Trophoblast cell (in vitro differentiated cells and primary cell): ENCODE data around the gene MED13L.
A peak's percentile ranks its signal among the peaks of the same experiment; 100 is the strongest.
"Not testable (repeated sequence)": the region's sequence is repeated elsewhere in the genome, so short reads cannot be mapped to it uniquely, and the experiment has no call there.

Source experiments
- DNase-seq, 2 donors: peaks; one replicate each; pipeline ENCODE4 v3.0.0-alpha.2; 2016
- H2AFZ ChIP-seq: 2 replicates; pipeline ENCODE4 v1.6.1; 2013; ENCODE audit warnings: low read length, moderate library complexity, mild to moderate bottlenecking; ENCODE audit not compliant: insufficient read depth, poor library complexity
- H2AK5ac ChIP-seq: 2 replicates; pipeline ENCODE4 v1.6.1; 2013; ENCODE audit warnings: mild to moderate bottlenecking, low read length
- H2BK120ac ChIP-seq: 2 replicates; pipeline ENCODE4 v1.6.1; 2013; ENCODE audit warnings: low read length, mild to moderate bottlenecking, moderate library complexity; ENCODE audit not compliant: insufficient read depth, poor library complexity
- H2BK12ac ChIP-seq: 2 replicates; pipeline ENCODE4 v1.6.1; 2013; ENCODE audit warnings: mild to moderate bottlenecking, low read length, moderate library complexity
- H2BK5ac ChIP-seq: 2 replicates; pipeline ENCODE4 v1.6.1; 2013; ENCODE audit warnings: low read length, low read depth, moderate library complexity, mild to moderate bottlenecking; ENCODE audit not compliant: poor library complexity
- H3K14ac ChIP-seq: 2 replicates; pipeline ENCODE4 v1.6.1; 2013; ENCODE audit warnings: mild to moderate bottlenecking, low read length
- H3K18ac ChIP-seq: 2 replicates; pipeline ENCODE4 v1.6.1; 2013; ENCODE audit warnings: mild to moderate bottlenecking, low read length
- H3K23ac ChIP-seq: 2 replicates; pipeline ENCODE4 v1.6.1; 2013; ENCODE audit warnings: low read length
- H3K27ac ChIP-seq: 2 replicates; pipeline ENCODE4 v1.5.1; 2013; ENCODE audit warnings: low read depth, mild to moderate bottlenecking, inconsistent platforms, low read length, moderate library complexity
- H3K27me3 ChIP-seq: 2 replicates; pipeline ENCODE4 v1.6.1; 2013; ENCODE audit warnings: inconsistent platforms, mild to moderate bottlenecking, low read length, moderate library complexity; ENCODE audit not compliant: insufficient read depth
- H3K36me3 ChIP-seq, 2 experiments: 1 replicate in 1 of 2; 2 replicates in 1 of 2; pipeline ENCODE4 v1.6.1; 2013; ENCODE audit warnings: low read length in 2 of 2, mild to moderate bottlenecking in 2 of 2, moderate library complexity in 1 of 2; ENCODE audit not compliant: insufficient read depth in 2 of 2, control insufficient read depth in 1 of 2
- H3K4ac ChIP-seq: 2 replicates; pipeline ENCODE4 v1.6.1; 2013; ENCODE audit warnings: low read depth, mild to moderate bottlenecking, low read length, moderate library complexity
- H3K4me1 ChIP-seq, 2 experiments: 1 replicate in 1 of 2; 2 replicates in 1 of 2; pipeline ENCODE4 v1.6.1; 2013; ENCODE audit warnings: low read length in 2 of 2, mild to moderate bottlenecking in 2 of 2, moderate library complexity in 1 of 2; ENCODE audit not compliant: insufficient read depth in 2 of 2, control insufficient read depth in 1 of 2
- H3K4me2 ChIP-seq: 2 replicates; pipeline ENCODE4 v1.6.1; 2013; ENCODE audit warnings: inconsistent platforms, mild to moderate bottlenecking, low read length, moderate library complexity
- H3K4me3 ChIP-seq: 2 replicates; pipeline ENCODE4 v1.5.1; 2013; ENCODE audit warnings: mild to moderate bottlenecking, low read depth, low read length, inconsistent platforms
- H3K79me1 ChIP-seq: one replicate; pipeline ENCODE4 v1.6.1; 2013; ENCODE audit warnings: low read length
- H3K79me2 ChIP-seq: 2 replicates; pipeline ENCODE4 v1.6.1; 2013; ENCODE audit warnings: low read length, mild to moderate bottlenecking; ENCODE audit not compliant: control insufficient read depth, insufficient read depth, poor library complexity
- H3K9ac ChIP-seq: 2 replicates; pipeline ENCODE4 v1.6.1; 2013; ENCODE audit warnings: mild to moderate bottlenecking, low read length
- H3K9me3 ChIP-seq: 2 replicates; pipeline ENCODE4 v1.6.1; 2013; ENCODE audit warnings: low read depth, mild to moderate bottlenecking, control low read depth, inconsistent platforms, low read length; ENCODE audit not compliant: insufficient read depth
- H4K12ac ChIP-seq: 2 replicates; pipeline ENCODE4 v1.6.1; 2013; ENCODE audit warnings: low read depth, mild to moderate bottlenecking, low read length, moderate library complexity
- H4K8ac ChIP-seq: 2 replicates; pipeline ENCODE4 v1.6.1; 2013; ENCODE audit warnings: low read depth, mild to moderate bottlenecking, low read length, moderate library complexity
- H4K91ac ChIP-seq: one replicate; pipeline ENCODE4 v1.6.1; 2013; ENCODE audit warnings: low read depth, mild to moderate bottlenecking, low read length, moderate library complexity
- WGBS: extraction: QIAGEN DNeasy Blood & Tissue Kit; methylation state at CpG from one replicate; pipeline ENCODE4 v1.1.7; 2013; ENCODE audit warnings: missing lambda C conversion rate; ENCODE audit not compliant: insufficient read length, insufficient coverage; ENCODE audit errors: extremely low coverage; 5-methylcytosine and 5-hydroxymethylcytosine counted together

Gene MED13L

DNA sequence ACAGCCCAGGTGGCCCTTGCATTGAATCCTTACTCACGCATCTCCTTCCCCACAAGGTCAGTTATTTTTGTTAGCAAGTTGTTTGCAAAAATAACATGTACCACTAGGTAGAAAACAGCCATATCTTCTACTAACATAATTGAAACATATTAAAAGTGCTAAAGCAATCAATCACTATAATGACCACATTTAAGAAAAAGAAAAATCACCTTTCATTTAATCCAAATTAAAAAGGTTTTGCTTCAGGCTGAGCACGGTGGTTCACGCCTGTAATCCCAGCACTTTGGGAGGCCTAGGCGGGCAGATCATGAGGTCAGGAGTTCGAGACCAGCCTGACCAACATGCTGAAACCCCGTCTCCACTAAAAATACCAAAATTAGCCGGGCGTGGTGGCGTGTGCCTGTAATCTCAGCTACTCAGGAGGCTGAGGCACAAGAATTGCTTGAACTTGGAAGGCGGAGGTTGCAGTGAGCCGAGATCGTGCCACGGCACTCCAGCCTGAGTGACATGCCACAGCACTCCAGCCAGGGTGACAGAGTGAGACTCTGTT is 38.8 kb downstream of the MED13L start:
- H3K18ac ChIP-seq, H3K23ac ChIP-seq, H3K4me3 ChIP-seq, H3K9ac ChIP-seq, H3K14ac ChIP-seq, H3K27me3 ChIP-seq, H2BK120ac ChIP-seq, H3K4me2 ChIP-seq, H4K8ac ChIP-seq, H2AFZ ChIP-seq, H3K79me1 ChIP-seq, H4K91ac ChIP-seq, H2AK5ac ChIP-seq, H3K79me2 ChIP-seq, H3K36me3 ChIP-seq, H3K9me3 ChIP-seq, H2BK5ac ChIP-seq, DNase-seq, H3K27ac ChIP-seq, H3K4me1 ChIP-seq, H4K12ac ChIP-seq, H2BK12ac ChIP-seq: not testable (repeated sequence)
- WGBS = no CpG with 5 or more reads among the region's 13 CpGs
- H3K4ac ChIP-seq = peak overlapping the region; percentile 79

DNA sequence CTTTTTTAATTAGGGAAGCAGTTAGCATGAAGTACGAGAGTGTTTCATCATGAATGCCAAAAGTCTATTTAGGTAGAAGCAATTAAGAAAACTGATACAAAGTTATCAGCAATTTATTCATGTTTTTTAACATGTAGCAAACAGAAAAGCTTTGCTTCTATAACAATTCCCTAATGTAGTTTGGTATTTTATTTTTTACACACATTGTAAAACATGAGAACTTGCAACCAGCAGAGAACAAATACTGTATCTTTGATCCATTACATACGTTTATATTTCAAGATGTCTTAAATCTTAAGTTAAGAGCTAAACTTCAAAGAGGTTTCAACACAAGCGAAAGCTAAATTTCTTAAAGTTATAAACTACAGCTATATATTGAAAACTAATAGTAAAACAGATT is 39.3 kb downstream of the MED13L start:
- Histone ChIP-seq H3K4me3 (no peak overlapping the region), H3K36me3 (peaks cover 0 to 2% of the 10 kb centered on the region in 2 experiments), H3K27me3 (no peaks in the 10 kb centered on the region), H2AK5ac (no peak overlapping the region), H3K23ac (no peak overlapping the region), H4K12ac (no peak overlapping the region), H4K91ac (no peak overlapping the region), H3K79me1 (no peaks in the 10 kb centered on the region), H2AFZ (no peak overlapping the region), H2BK5ac (no peak overlapping the region), H3K4me1 (no peaks in the 10 kb centered on the region), H3K9ac (no peak overlapping the region), H3K79me2 (peaks cover 6% of the 10 kb centered on the region), H3K18ac (no peak overlapping the region), H4K8ac (no peak overlapping the region), H3K4me2 (no peak overlapping the region), H3K14ac (no peak overlapping the region), H3K9me3 (no peaks in the 10 kb centered on the region), H2BK120ac (no peak overlapping the region), H3K4ac (peak overlapping the region; percentile 79), H3K27ac (no peak overlapping the region), H2BK12ac (no peak overlapping the region)
- WGBS = no CpG with 5 or more reads among the region's 3 CpGs
- no peak for DNase-seq

GRCh38 chr12:116236976-116237375 is 40.5 kb downstream of the MED13L start:
- no peak overlapping the region for H2BK120ac ChIP-seq
- no CpG with 5 or more reads among the region's 3 CpGs for WGBS
- H3K14ac ChIP-seq = no peak overlapping the region
- no peak overlapping the region for H3K4me3 ChIP-seq
- H2AK5ac ChIP-seq = no peak overlapping the region
- no peak overlapping the region for H3K23ac ChIP-seq
- H3K9ac ChIP-seq = no peak overlapping the region
- no peak overlapping the region for H3K4me2 ChIP-seq
- DNase-seq = no peak
- H3K18ac ChIP-seq = no peak overlapping the region
- no peak overlapping the region for H4K12ac ChIP-seq
- no peaks in the 10 kb centered on the region for H3K27me3 ChIP-seq
- H2BK5ac ChIP-seq = no peak overlapping the region
- H3K79me1 ChIP-seq = no peaks in the 10 kb centered on the region
- H3K4me1 ChIP-seq = no peaks in the 10 kb centered on the region
- H3K27ac ChIP-seq = no peak overlapping the region
- no peak overlapping the region for H2AFZ ChIP-seq
- no peak overlapping the region for H4K8ac ChIP-seq
- H3K79me2 ChIP-seq = peaks cover 4% of the 10 kb centered on the region
- no peak overlapping the region for H4K91ac ChIP-seq
- H2BK12ac ChIP-seq = no peak overlapping the region
- H3K36me3 ChIP-seq = peaks cover 0 to 2% of the 10 kb centered on the region in 2 experiments
- no peaks in the 10 kb centered on the region for H3K9me3 ChIP-seq
- no peak overlapping the region for H3K4ac ChIP-seq

DNA sequence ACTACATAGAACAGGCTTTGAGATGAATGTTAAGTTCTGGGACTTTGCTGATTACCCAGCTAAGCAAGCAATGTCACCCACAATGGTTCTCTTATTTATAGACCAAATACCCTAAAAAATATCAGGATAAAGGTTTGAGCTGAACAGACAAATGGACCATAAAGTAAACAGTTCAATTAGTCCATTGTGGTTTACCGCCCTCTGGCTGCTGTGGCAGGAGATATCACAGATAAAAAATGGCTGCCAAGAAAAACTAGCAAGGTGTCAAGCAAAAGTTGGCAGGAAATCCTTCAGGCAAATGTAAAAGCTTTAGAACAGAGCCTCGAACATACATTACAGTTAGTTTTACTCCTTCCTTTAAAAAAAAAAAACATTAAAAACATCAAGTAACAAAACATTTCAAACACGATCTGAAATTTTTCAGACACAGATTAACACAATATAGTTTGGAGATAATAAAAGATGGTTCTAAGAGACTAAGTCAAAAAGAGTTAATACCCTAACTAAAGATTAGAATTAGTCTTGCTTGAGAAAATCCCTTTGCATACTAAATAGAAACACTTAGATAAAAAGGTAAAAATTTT is 41.3 kb downstream of the MED13L start:
- no peak overlapping the region for H3K27ac ChIP-seq
- H3K9me3 ChIP-seq = no peaks in the 10 kb centered on the region
- no peak overlapping the region for H4K12ac ChIP-seq
- H2AK5ac ChIP-seq = no peak overlapping the region
- no peak overlapping the region for H2AFZ ChIP-seq
- H3K27me3 ChIP-seq = no peaks in the 10 kb centered on the region
- no peak overlapping the region for H2BK5ac ChIP-seq
- H4K8ac ChIP-seq = no peak overlapping the region
- no peak overlapping the region for H4K91ac ChIP-seq
- H2BK12ac ChIP-seq = no peak overlapping the region
- peak in 1 of 2 donors; percentile 37 for DNase-seq
- no peaks in the 10 kb centered on the region for H3K4me1 ChIP-seq
- H3K23ac ChIP-seq = no peak overlapping the region
- no peak overlapping the region for H3K9ac ChIP-seq
- H2BK120ac ChIP-seq = no peak overlapping the region
- no peak overlapping the region for H3K14ac ChIP-seq
- no peak overlapping the region for H3K4ac ChIP-seq
- H3K79me1 ChIP-seq = no peaks in the 10 kb centered on the region
- peaks cover 0 to 2% of the 10 kb centered on the region in 2 experiments for H3K36me3 ChIP-seq
- no peak overlapping the region for H3K18ac ChIP-seq
- peaks cover 4% of the 10 kb centered on the region for H3K79me2 ChIP-seq
- no peak overlapping the region for H3K4me3 ChIP-seq
- WGBS = 100% methylated on average over 1 of the region's 3 CpGs
- no peak overlapping the region for H3K4me2 ChIP-seq
